Activated CD4-positive, alpha-beta T cell treated with anti-CD3 and anti-CD28 coated beads, Interleukin-2, amount 10 ng/mL, durations not matched to agents 7 days and 5 days (primary cell): ENCODE results near the gene SLC6A6. TPM values are rescaled to one million over a fixed set of nuclear protein-coding genes. Genes with fewer than 3 reads are reported as not detected.
A peak's percentile ranks its signal among the peaks of the same experiment; 100 is the strongest.

ENCODE experiments used
- CTCF ChIA-PET: fragments of 350-600 bp; sonication (Branson Sonifier 250); formaldehyde crosslinking; loops from one replicate; lab custom pipeline; 2021; ENCODE audit warnings: antibody characterized with exemption; lab: Charles Lee
- POLR2A ChIA-PET: fragments of 350-600 bp; sonication (Branson Sonifier 250); formaldehyde crosslinking; loops from one replicate; lab custom pipeline; 2021; ENCODE audit warnings: antibody characterized with exemption; lab: Charles Lee
- DNase-seq: peaks from one replicate; pipeline ENCODE4 v3.0.0-alpha.2; 2020
- H3K27ac Mint-ChIP-seq: one replicate; pipeline ENCODE4 v1.8.0; 2021; ENCODE audit warnings: mild to moderate bottlenecking, moderate library complexity, mixed read lengths
- H3K27me3 Mint-ChIP-seq: one replicate; pipeline ENCODE4 v1.8.0; 2021; ENCODE audit warnings: mixed read lengths
- H3K36me3 Mint-ChIP-seq: one replicate; pipeline ENCODE4 v1.8.0; 2021; ENCODE audit warnings: low read depth, mixed read lengths
- H3K4me1 Mint-ChIP-seq: one replicate; pipeline ENCODE4 v1.8.0; 2021; ENCODE audit warnings: mixed read lengths
- H3K4me3 Mint-ChIP-seq: one replicate; pipeline ENCODE4 v1.8.0; 2021; ENCODE audit warnings: mild to moderate bottlenecking, moderate library complexity, mixed read lengths
- H3K9me3 Mint-ChIP-seq: one replicate; pipeline ENCODE4 v1.8.0; 2021; ENCODE audit warnings: mixed read lengths
- total RNA-seq, 2 experiments: library from RNA; stranded (reverse); gene quantifications; one replicate each; pipeline ENCODE4 v1.2.3, GENCODE V29; 2021

Gene SLC6A6
- total RNA-seq, 2 experiments from 2014 or later, result 42.0 to 43.1 TPM

DNA sequence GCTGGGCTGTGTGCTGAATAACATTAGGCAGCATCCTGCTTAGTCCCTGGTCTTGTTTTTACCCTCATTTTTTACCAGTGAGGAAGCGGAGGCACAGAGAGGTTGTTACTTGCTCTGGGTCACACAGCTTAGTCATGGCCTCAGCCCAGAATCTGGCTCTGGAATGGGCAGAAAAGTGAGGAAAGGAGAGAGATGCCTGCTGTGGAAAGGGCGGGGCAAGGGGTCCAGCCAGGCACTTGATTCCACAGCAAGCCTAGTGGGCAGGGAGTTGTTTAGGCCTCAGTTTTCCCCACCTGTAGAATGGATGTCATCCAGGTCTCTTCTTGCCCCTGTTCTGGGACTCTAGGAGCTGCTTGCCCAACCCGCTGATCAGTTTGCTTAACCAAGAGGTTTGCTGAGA is 35.9 kb downstream of the SLC6A6 start:
- Mint-ChIP-seq H3K9me3 (no peaks in the 10 kb centered on the region), H3K27me3 (no peaks in the 10 kb centered on the region), H3K27ac (peak overlapping the region; percentile 13), H3K4me3 (no peak overlapping the region), H3K36me3 (peaks cover 2% of the 10 kb centered on the region), H3K4me1 (peaks cover 30% of the 10 kb centered on the region)
- DNase-seq, result no peak
- CTCF ChIA-PET, result interaction anchor here (0.6 to 1.4 kb wide), 2 partner anchors 17 to 1597 kb away, joined by 3 to 4 read pairs; partner anchors contain the start of gene RPL32
- POLR2A ChIA-PET, result no interaction called here

DNA sequence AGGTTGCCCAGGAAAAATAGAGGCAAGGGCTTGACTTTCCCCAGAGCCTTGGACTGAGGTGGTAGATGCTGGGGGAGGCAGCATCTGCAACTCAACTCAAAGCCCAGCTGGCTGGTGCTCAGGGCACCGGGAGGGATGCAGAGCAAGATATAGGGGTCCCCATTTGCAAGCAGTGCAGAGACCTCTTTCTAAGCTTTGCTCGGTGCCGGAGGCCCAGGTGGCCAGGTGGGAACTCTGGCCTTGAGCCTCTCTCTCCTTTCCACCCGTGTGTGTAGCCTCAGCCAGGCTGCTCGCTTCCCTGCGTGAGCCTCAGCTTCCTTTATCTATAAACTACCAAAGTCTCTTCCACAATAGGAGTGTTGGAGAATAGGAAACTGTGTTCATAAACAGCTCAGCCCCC is 36.5 kb downstream of the SLC6A6 start:
- no peaks in the 10 kb centered on the region for H3K9me3 Mint-ChIP-seq
- no peaks in the 10 kb centered on the region for H3K27me3 Mint-ChIP-seq
- H3K4me1 Mint-ChIP-seq, result peaks cover 26% of the 10 kb centered on the region
- POLR2A ChIA-PET, result no interaction called here
- H3K4me3 Mint-ChIP-seq, result no peak overlapping the region
- CTCF ChIA-PET, result interaction anchor here (1.3 to 1.4 kb wide), 2 partner anchors 12 to 16 kb away, joined by 3 to 4 read pairs; no protein-coding TSS in a partner anchor
- no peak overlapping the region for H3K27ac Mint-ChIP-seq
- DNase-seq, result no peak
- peaks cover 2% of the 10 kb centered on the region for H3K36me3 Mint-ChIP-seq

DNA sequence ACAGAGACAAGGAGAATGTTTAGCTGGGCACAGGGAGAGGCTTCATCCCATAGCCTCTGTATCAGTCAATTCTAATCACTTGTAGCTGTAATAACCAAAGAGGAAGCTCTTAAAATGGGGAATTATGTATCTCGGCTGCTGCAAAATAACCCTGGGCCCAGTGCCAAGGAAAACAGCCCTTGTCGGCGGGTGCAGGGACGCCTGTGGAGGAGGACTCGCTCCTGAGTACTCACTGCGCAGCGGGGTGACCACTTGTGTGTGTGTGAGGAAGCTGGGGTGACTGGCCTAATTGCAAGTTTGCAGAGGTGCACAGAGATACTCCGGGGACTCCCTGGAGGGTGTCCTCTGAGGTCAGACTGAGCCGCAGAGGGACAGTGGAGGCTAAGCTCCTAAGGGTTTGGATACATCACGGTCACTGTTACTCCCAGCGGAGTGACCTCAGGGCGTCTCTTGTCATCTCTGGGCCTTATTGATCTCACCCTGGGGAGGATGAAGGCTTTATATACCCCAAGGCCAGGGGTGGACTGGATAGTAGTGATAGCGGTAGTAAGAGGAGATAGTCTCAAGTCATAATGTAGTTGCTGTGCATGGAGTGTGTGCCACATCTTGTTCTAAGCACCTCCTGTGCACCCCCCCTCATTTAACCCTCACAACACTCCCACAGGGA is 37.2 kb downstream of the SLC6A6 start:
- no peaks in the 10 kb centered on the region for H3K9me3 Mint-ChIP-seq
- H3K4me1 Mint-ChIP-seq, result peaks cover 19% of the 10 kb centered on the region
- H3K4me3 Mint-ChIP-seq, result no peak overlapping the region
- peaks cover 8% of the 10 kb centered on the region for H3K36me3 Mint-ChIP-seq
- H3K27me3 Mint-ChIP-seq, result no peaks in the 10 kb centered on the region
- ChIA-PET CTCF (interaction anchor here (1.3 to 1.4 kb wide), 2 partner anchors 11 to 16 kb away, joined by 3 to 4 read pairs; no protein-coding TSS in a partner anchor), POLR2A (no interaction called here)
- H3K27ac Mint-ChIP-seq, result no peak overlapping the region
- DNase-seq, result no peak

DNA sequence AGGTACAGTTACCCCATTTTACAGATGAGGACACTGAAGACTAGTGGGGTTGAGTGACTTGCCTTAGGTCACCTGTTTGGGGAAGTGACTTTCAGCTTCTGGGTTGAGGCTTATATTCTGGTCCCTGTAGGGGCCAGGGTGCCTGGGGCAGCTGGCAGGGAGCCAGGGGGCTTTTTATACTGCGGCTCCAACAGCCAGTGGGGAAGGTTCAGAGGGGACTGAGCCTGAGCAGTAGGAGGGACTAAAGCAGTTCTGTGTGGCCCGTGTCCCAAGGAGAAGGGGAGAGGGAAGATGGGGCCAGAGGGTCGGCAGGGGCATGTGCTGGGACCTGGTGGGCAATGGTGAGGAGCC is 37.7 kb downstream of the SLC6A6 start:
- H3K27me3 Mint-ChIP-seq, result no peaks in the 10 kb centered on the region
- no peak overlapping the region for H3K27ac Mint-ChIP-seq
- H3K4me1 Mint-ChIP-seq, result peaks cover 14% of the 10 kb centered on the region
- peaks cover 8% of the 10 kb centered on the region for H3K36me3 Mint-ChIP-seq
- H3K9me3 Mint-ChIP-seq, result no peaks in the 10 kb centered on the region
- no peak for DNase-seq
- ChIA-PET POLR2A (no interaction called here), CTCF (interaction anchor here (1.3 kb wide), 1 partner anchor 10 kb away, joined by 3 read pairs; no protein-coding TSS in a partner anchor)
- H3K4me3 Mint-ChIP-seq, result no peak overlapping the region

DNA sequence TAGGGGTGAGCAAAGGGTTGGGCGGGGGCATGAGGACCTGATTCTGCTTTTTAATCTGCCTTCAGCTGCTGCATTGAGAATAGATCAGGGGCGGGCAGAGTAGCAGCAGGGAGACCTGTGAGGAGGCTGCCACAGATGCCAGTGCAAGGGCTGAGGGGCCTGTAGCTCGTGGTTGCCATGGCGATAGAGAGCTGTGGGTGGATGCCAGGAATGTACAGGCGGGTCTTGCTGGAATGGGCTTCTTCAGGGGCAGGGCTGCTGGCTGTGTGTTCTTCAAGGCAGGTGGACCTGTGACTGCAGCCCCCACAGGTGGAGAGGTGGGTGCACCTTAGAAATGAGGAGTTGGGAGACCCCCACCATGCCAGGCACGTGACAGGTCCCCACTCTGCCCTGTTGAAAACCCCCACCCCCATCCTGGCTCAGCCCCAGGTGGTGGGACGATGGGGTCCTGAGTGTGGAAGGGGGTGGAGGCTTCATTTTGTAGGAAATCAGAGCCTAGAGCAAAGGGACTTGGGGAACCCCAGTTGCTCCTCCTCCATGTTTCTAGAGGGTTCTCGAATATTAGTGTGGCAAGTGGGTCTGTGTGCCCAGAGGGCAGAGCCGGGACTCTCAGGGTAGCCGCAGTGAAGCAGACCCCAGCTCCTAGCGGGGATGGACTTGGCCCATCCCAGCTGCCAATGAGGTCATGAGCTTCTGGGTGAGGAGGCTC is 38.3 kb downstream of the SLC6A6 start:
- Mint-ChIP-seq H3K9me3 (no peaks in the 10 kb centered on the region), H3K4me1 (peaks cover 8% of the 10 kb centered on the region), H3K4me3 (no peak overlapping the region), H3K36me3 (peaks cover 10% of the 10 kb centered on the region), H3K27me3 (no peaks in the 10 kb centered on the region), H3K27ac (no peak overlapping the region)
- POLR2A ChIA-PET, result no interaction called here
- no peak for DNase-seq
- CTCF ChIA-PET, result interaction anchor here (0.7 to 1.2 kb wide), 2 partner anchors 12 to 26 kb away, joined by 3 read pairs; no protein-coding TSS in a partner anchor

DNA sequence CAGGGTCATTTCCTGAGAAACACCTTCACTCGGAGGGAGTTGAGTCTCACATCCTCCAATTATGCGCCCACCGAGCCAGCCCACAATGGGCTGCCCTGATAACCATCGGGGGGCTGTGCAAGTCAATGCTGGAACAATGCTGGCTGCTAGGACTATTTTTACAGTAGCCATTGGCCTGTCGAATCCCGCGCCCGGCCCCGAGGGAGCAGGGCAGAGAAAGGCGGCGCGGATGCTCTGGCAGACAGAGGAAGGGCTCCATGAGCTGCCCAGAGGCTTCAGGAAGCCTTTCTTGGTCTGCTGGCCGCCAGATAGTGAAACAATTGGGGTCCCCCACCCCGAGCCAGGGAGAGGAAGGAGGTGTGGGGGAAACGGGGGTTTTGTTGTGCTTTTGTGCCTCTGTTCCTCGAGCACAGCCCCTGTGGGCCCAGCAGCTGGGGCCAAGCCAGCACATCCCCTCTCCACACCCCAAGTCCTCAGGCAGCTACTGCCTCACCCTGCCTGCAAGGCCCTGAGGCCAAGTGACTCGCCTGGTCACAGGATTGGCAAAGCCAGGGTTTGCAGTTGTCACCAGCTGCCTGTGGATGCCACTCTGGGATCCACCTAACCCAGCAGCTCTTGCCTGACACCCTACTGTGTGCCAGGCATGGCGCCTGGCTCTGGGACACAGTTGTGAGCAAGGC is 39.0 kb downstream of the SLC6A6 start:
- ChIA-PET POLR2A (no interaction called here), CTCF (interaction anchor here (0.7 to 1.2 kb wide), 2 partner anchors 11 to 26 kb away, joined by 3 read pairs; no protein-coding TSS in a partner anchor)
- H3K36me3 Mint-ChIP-seq, result peaks cover 17% of the 10 kb centered on the region
- H3K4me3 Mint-ChIP-seq, result no peak overlapping the region
- no peak for DNase-seq
- no peak overlapping the region for H3K27ac Mint-ChIP-seq
- peaks cover 7% of the 10 kb centered on the region for H3K4me1 Mint-ChIP-seq
- no peaks in the 10 kb centered on the region for H3K9me3 Mint-ChIP-seq
- no peaks in the 10 kb centered on the region for H3K27me3 Mint-ChIP-seq

DNA sequence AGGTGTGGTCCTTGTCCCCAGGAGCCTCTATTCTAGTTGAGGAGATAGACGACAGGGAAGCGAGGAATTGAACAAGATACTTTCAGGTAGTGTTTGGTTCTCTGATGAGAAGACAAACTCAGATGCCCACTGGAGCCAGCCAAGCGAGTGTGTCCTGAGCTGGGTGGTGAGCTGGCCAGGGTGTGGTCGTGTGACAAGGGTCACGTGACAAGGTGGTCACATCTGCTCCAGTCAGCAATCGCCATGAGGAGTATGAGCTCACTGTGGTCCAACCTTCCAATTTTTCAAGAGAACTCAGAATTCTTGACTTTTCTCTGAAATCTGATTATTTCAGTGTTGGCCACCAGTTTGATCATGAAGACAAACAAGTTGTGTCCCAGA is 39.5 kb downstream of the SLC6A6 start:
- Mint-ChIP-seq H3K27me3 (no peaks in the 10 kb centered on the region), H3K4me1 (peaks cover 3% of the 10 kb centered on the region), H3K4me3 (no peak overlapping the region), H3K36me3 (peaks cover 21% of the 10 kb centered on the region), H3K27ac (no peak overlapping the region), H3K9me3 (no peaks in the 10 kb centered on the region)
- DNase-seq, result no peak
- CTCF ChIA-PET, result interaction anchor here (1.2 kb wide), 1 partner anchor 25 kb away, joined by 3 read pairs; no protein-coding TSS in a partner anchor
- POLR2A ChIA-PET, result no interaction called here

DNA sequence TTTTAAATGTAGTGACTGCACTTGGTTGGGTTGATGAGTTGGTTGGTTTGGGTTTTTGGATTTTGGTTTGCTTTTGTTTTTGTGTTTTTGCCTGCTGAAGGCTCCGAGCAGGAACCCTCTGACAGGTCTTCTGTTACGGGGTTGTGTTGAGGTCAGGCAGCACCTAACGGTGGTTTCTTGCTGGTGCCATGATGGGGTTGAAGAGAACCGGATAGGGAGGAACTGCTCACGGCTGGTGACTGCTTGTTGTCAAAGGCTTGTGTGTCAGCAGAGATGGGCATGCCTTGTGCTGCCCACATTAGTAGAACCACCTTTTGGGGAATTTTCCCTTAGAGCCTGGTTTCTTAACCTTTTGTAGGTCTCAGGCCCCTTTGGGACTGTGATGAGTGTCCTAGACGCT is 42.0 kb downstream of the SLC6A6 start:
- ChIA-PET CTCF (no interaction called here), POLR2A (interaction anchor here (0.7 kb wide), 1 partner anchor 138 kb away, joined by 3 read pairs; no protein-coding TSS in a partner anchor)
- Mint-ChIP-seq H3K4me1 (peaks cover 5% of the 10 kb centered on the region), H3K27me3 (no peaks in the 10 kb centered on the region), H3K36me3 (peaks cover 40% of the 10 kb centered on the region), H3K9me3 (no peaks in the 10 kb centered on the region), H3K27ac (no peak overlapping the region), H3K4me3 (no peak overlapping the region)
- DNase-seq, result no peak

DNA sequence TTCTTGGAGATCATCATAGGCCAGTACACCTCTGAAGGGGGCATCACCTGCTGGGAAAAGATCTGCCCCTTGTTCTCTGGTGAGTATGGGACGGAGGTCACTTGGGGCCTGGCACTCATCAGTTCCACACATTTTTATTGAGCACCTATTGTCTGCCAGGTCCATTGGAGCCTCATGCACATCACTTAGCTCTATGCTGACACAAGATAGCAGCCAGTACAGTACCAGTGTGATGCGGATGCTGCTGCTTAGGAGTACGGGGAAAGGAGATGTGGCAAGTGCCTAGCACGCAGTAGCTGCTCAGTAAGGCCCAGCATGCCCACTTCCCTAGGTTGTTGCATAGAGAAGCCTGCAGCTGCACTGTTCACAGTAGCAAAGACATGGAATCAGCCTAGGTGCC is 43.4 kb downstream of the SLC6A6 start:
- Mint-ChIP-seq H3K27me3 (no peaks in the 10 kb centered on the region), H3K9me3 (no peaks in the 10 kb centered on the region), H3K4me3 (no peak overlapping the region), H3K4me1 (peaks cover 3% of the 10 kb centered on the region), H3K27ac (no peak overlapping the region), H3K36me3 (peaks cover 41% of the 10 kb centered on the region)
- ChIA-PET POLR2A (no interaction called here), CTCF (interaction anchor here (1.0 kb wide), 1 partner anchor 13 kb away, joined by 3 read pairs; no protein-coding TSS in a partner anchor)
- no peak for DNase-seq

DNA sequence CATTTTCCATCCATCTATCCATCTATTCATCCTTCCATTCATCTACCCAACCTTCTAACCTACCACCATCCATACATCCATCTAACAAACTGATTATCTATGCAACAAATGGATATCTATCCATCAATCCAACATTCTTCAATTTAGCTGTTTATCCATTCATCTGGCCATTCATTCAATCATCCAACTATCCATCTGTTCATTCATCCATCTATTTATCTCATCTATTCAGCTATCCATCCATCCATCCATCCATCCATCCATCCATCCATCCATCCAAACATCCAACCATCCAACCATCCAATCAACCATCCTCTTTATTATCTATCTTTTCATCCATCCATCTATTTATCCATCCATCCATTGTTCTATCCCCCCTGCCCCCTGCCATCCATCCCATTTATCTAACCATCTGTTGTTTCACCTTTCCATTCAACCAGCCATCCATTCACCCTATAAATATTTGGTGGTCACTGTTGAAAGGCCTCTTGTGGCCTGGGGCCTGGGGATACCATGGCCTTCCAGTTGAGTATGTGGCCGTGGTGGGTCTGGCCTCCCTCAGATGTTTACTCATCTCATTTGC is 44.7 kb downstream of the SLC6A6 start:
- POLR2A ChIA-PET, result no interaction called here
- Mint-ChIP-seq H3K36me3 (peaks cover 47% of the 10 kb centered on the region), H3K4me1 (peaks cover 3% of the 10 kb centered on the region), H3K27me3 (no peaks in the 10 kb centered on the region), H3K9me3 (no peaks in the 10 kb centered on the region), H3K27ac (no peak overlapping the region), H3K4me3 (no peak overlapping the region)
- DNase-seq, result no peak
- CTCF ChIA-PET, result no interaction called here

DNA sequence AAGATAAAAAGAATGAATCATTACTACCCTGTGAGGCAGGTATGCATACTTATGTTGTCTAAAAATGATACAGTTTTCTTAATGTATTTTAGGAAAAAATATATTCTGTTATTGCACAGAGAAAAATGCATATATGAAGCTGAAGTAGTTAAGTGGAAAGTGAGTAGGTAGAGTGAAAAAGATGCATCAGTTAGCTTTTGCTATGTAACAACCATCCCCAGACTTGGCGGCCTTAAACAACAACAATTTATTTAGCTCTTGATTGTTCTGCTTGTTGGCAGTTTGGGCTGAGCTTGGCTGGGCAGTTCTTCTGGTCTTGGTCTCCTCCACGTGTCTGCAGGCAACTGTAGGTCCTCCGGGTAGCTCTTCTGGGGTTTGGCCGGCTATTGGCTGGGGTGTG is 45.7 kb downstream of the SLC6A6 start:
- no peak overlapping the region for H3K4me3 Mint-ChIP-seq
- H3K27ac Mint-ChIP-seq, result no peak overlapping the region
- ChIA-PET POLR2A (no interaction called here), CTCF (no interaction called here)
- H3K36me3 Mint-ChIP-seq, result peaks cover 47% of the 10 kb centered on the region
- DNase-seq, result no peak
- no peaks in the 10 kb centered on the region for H3K9me3 Mint-ChIP-seq
- peaks cover 3% of the 10 kb centered on the region for H3K4me1 Mint-ChIP-seq
- H3K27me3 Mint-ChIP-seq, result no peaks in the 10 kb centered on the region
